ENCODE results near the gene VAMP5. TPM values are rescaled to one million over a fixed set of nuclear protein-coding genes. Genes with fewer than 3 reads are reported as not detected.
"Not testable (repeated sequence)": the region's sequence is repeated elsewhere in the genome, so short reads cannot be mapped to it uniquely, and the experiment has no call there.

Gene VAMP5
- total and polyA plus RNA-seq, 9 of the 15 experiments (the other 6 are each of a cell fraction or from before 2014, with no cell fraction given): 0.54 to 1.9 (median 1.5) TPM; not detected in 2

- Histone ChIP-seq H3K4me1 (replicated peaks in 1 of 2; ENCODE audit: control insufficient read depth in 2 of 2, insufficient read depth in 2 of 2, low read length in 2 of 2) (peaks cover 18 to 26% of the 10 kb centered on the region in 2 experiments), H3K4me3 (peak overlapping the region; percentile 79), H3K9ac (ENCODE audit: insufficient read depth in 1 of 2, low read depth in 2 of 2, low read length in 2 of 2) (peak overlapping the region in 1 of 2 experiments; percentile 98; a peak in 3 of 4 replicates), H3K79me2 (ENCODE audit: control insufficient read depth, insufficient read depth, low read length) (peaks cover 35% of the 10 kb centered on the region), H2AFZ (ENCODE audit: low read depth, low read length) (peak overlapping the region; percentile 100; the same call in 1 of the 2 replicates), H3K4me2 (ENCODE audit: insufficient read depth, low read length) (peak overlapping the region; percentile 100), H3K36me3 (ENCODE audit: control insufficient read depth, insufficient read depth, low read length) (peaks cover 34% of the 10 kb centered on the region)
- H3K27ac ChIP-seq (ENCODE audit: extremely low read depth, low read depth, low read length); ATAC-seq; CTCF ChIA-PET (ENCODE audit: low intra/inter-chr PET ratio); BruUV-seq (replicated peaks); FAIRE-seq; H3K9me3 ChIP-seq (replicated peaks; ENCODE audit: control insufficient read depth, insufficient read depth, low read depth, low read length); in situ Hi-C loops (cut with MboI); H3K27me3 ChIP-seq (ENCODE audit: control insufficient read depth in 2 of 2, insufficient read depth in 2 of 2, low read length in 2 of 2); DNase-seq (ENCODE audit: extremely low read depth in 1 of 4, low spot score in 3 of 4); H4K20me1 ChIP-seq (replicated peaks; ENCODE audit: control insufficient read depth, insufficient read depth, low read length); H3K9me1 ChIP-seq (ENCODE audit: control insufficient read depth, insufficient read depth, low read length): not testable (repeated sequence)
- POLR2A ChIA-PET: interaction anchor here (0.6 to 16.3 kb wide), 9 partner anchors 13 to 253 kb away, joined by 3 to 358 read pairs (median 3); partner anchors contain the start of genes C2orf68 and MAT2A
- TF ChIP-seq ZBTB33 (CRISPR knock-in tag; IDR thresholded peaks at IDR 0.05): peak; percentile 32; the same call in 1 of the 2 replicates
- 30% methylated on average over 12 of the region's 12 CpGs for WGBS (ENCODE audit: insufficient coverage, low coverage, missing lambda C conversion rate)
- intact Hi-C loops (cut with micrococcal nuclease): loop anchor here (2.0 kb wide), 1 partner anchor 42 kb away; the partner anchor contains the start of gene TMEM150A
Measured at GRCh38 chr2:85560403-85560726, 23.9 kb upstream of the VAMP5 start.

DNA sequence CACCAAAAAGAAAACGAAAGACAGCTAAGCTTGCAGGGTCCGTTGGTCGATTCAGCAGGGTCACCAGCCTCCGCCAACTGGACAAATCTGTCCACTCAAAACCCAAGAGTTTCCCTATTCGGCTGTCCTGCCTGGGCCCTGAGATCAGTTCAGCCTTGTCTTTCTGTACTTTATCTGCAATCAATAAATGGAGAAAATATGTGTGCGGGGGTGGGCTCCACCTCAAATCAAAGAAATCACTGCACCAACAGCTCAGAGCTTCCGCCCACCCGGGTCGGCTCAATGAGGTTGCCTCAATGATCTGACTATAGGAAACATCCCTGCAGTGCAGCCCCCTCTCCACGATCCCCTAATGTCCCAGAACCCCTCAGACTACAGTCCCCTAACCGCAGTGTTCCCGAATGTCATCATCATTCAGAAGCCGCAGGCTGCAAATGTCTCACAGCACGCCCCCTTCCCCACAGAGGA is 23.4 kb upstream of the VAMP5 start:
- H3K4me3 ChIP-seq: peak overlapping the region; percentile 79
- TF ChIP-seq RFX7 (CRISPR knock-in tag; IDR thresholded peaks at IDR 0.05): no peak
- peak; percentile 54 for TF ChIP-seq CHD1 (IDR thresholded peaks at IDR 0.05; ENCODE audit: low read length)
- TF ChIP-seq ZNF586 (CRISPR knock-in tag; conservative IDR thresholded peaks at IDR 0.05): no peak
- TF ChIP-seq ATF3 (IDR thresholded peaks at IDR 0.05): 0 out of 2 replicates have a peak, but pooled peaks have one; percentile 36
- TF ChIP-seq ATF3 (CRISPR knock-in tag; conservative IDR thresholded peaks at IDR 0.05): no peak
- 0 out of 2 replicates have a peak, but pooled peaks have one; percentile 20 for TF ChIP-seq ZNF766 (CRISPR knock-in tag; conservative IDR thresholded peaks at IDR 0.05)
- TF ChIP-seq ARNT (IDR thresholded peaks at IDR 0.05): no peak
- TF ChIP-seq KDM1A (IDR thresholded peaks at IDR 0.05): peak; percentile 82 to 91; a peak in 3 of 4 replicates
- 0 out of 2 replicates have a peak, but pooled peaks have one; percentile 14 for TF ChIP-seq KAT7 (CRISPR knock-in tag; IDR thresholded peaks at IDR 0.05; ENCODE audit: borderline replicate concordance)
- WGBS (ENCODE audit: insufficient coverage, low coverage, missing lambda C conversion rate): 2% methylated on average over 11 of the region's 14 CpGs
- peak overlapping the region; percentile 95; the same call in 2 of the 3 replicates for H3K27ac ChIP-seq (ENCODE audit: extremely low read depth, low read depth, low read length)
- BruUV-seq (replicated peaks): TSS peak; percentile 45
- H4K20me1 ChIP-seq (replicated peaks; ENCODE audit: control insufficient read depth, insufficient read depth, low read length): no peaks in the 10 kb centered on the region
- peak overlapping the region; percentile 100 for H2AFZ ChIP-seq (ENCODE audit: low read depth, low read length)
- FAIRE-seq (no peak), DNase-seq (ENCODE audit: extremely low read depth in 1 of 4, low spot score in 3 of 4) (no peak), ATAC-seq (peak; percentile 4; the same call in 2 of the 3 replicates)
- H3K9ac ChIP-seq (ENCODE audit: insufficient read depth in 1 of 2, low read depth in 2 of 2, low read length in 2 of 2): peak overlapping the region; percentile 95 to 98
- ChIA-PET CTCF (ENCODE audit: low intra/inter-chr PET ratio) (interaction anchor here (0.6 to 1.0 kb wide), 2 partner anchors 45 to 140 kb away, joined by 3 to 5 read pairs; no protein-coding TSS in a partner anchor), POLR2A (interaction anchor here (0.6 to 16.3 kb wide), 17 partner anchors 13 to 253 kb away, joined by 3 to 358 read pairs (median 3); partner anchors contain the start of genes C2orf68, MAT2A, USP39 and VAMP8)
- intact Hi-C loops (cut with micrococcal nuclease): loop anchor here (2.0 kb wide), 1 partner anchor 42 kb away; the partner anchor contains the start of gene TMEM150A
- peaks cover 35% of the 10 kb centered on the region for H3K79me2 ChIP-seq (ENCODE audit: control insufficient read depth, insufficient read depth, low read length)
- in situ Hi-C loops (cut with MboI): no loop called here
- H3K9me3 ChIP-seq (replicated peaks; ENCODE audit: control insufficient read depth, insufficient read depth, low read depth, low read length): no peaks in the 10 kb centered on the region
- H3K4me2 ChIP-seq (ENCODE audit: insufficient read depth, low read length): peak overlapping the region; percentile 100
- peaks cover 3% of the 10 kb centered on the region for H3K9me1 ChIP-seq (ENCODE audit: control insufficient read depth, insufficient read depth, low read length)
- peaks cover 18 to 26% of the 10 kb centered on the region in 2 experiments for H3K4me1 ChIP-seq (replicated peaks in 1 of 2; ENCODE audit: control insufficient read depth in 2 of 2, insufficient read depth in 2 of 2, low read length in 2 of 2)
- no peaks in the 10 kb centered on the region for H3K27me3 ChIP-seq (ENCODE audit: control insufficient read depth in 2 of 2, insufficient read depth in 2 of 2, low read length in 2 of 2)
- H3K36me3 ChIP-seq (ENCODE audit: control insufficient read depth, insufficient read depth, low read length): peaks cover 30% of the 10 kb centered on the region

Data from K562 (cell line).